H1 (cell line): ENCODE data around the gene FZD4. TPM values are rescaled to one million over a fixed set of nuclear protein-coding genes. Genes with fewer than 3 reads are reported as not detected.
"Not testable (repeated sequence)": the region's sequence is repeated elsewhere in the genome, so short reads cannot be mapped to it uniquely, and the experiment has no call there.

Experiments used
- CTCF ChIA-PET: fragments of 300-600 bp; sonication (Branson Sonifier 250); formaldehyde crosslinking; loops from one replicate; lab custom pipeline; 2021; ENCODE audit not compliant: partially characterized antibody; lab: Charles Lee
- POLR2A ChIA-PET: fragments of 300-600 bp; sonication (Branson Sonifier 250); formaldehyde crosslinking; loops from one replicate; lab custom pipeline; 2021; ENCODE audit warnings: inconsistent platforms; ENCODE audit not compliant: partially characterized antibody; lab: Charles Lee
- DNase-seq, 2 experiments: peaks; one replicate each; pipeline versions ENCODE4 v3.0.0 to v3.0.0-alpha.2; 2010 to 2022; ENCODE audit warnings: low spot score in 2 of 2, low read depth in 1 of 2, mixed read lengths in 1 of 2
- FAIRE-seq: peaks from 2 replicates; lab custom pipeline; 2011; peaks lifted over from hg19 to GRCh38; lab: Jason Lieb, UNC
- H2AFZ ChIP-seq: 2 replicates; pipeline ENCODE4 v1.8.1; 2012; ENCODE audit warnings: low read length, inconsistent platforms
- H2AK5ac ChIP-seq: 2 replicates; pipeline ENCODE4 v1.6.1; 2013; ENCODE audit warnings: low read depth, low read length
- H2BK120ac ChIP-seq: replicated peaks from 2 replicates; pipeline ENCODE3; 2013; ENCODE audit warnings: low read depth, low read length, inconsistent platforms
- H2BK12ac ChIP-seq: 2 replicates; pipeline ENCODE4 v1.6.1; 2013; ENCODE audit warnings: low read depth, low read length
- H2BK15ac ChIP-seq: 2 replicates; pipeline ENCODE4 v1.6.1; 2013; ENCODE audit warnings: low read length
- H2BK20ac ChIP-seq: 2 replicates; pipeline ENCODE4 v1.6.1; 2013; ENCODE audit warnings: low read length
- H2BK5ac ChIP-seq: 2 replicates; pipeline ENCODE4 v1.6.1; 2013; ENCODE audit warnings: low read depth, low read length
- H3K14ac ChIP-seq: 2 replicates; pipeline ENCODE4 v1.6.1; 2013; ENCODE audit warnings: inconsistent platforms; ENCODE audit not compliant: insufficient read length
- H3K18ac ChIP-seq: 2 replicates; pipeline ENCODE4 v1.6.1; 2013; ENCODE audit warnings: low read length; ENCODE audit errors: extremely low read depth
- H3K23ac ChIP-seq: 2 replicates; pipeline ENCODE4 v1.6.1; 2013; ENCODE audit warnings: inconsistent platforms; ENCODE audit not compliant: insufficient read length
- H3K23me2 ChIP-seq: 2 replicates; pipeline ENCODE4 v1.6.1; 2013; ENCODE audit warnings: low read depth, low read length
- H3K27ac ChIP-seq: 2 replicates; pipeline ENCODE4 v1.6.1; 2011; ENCODE audit warnings: low read depth, low read length, inconsistent platforms
- H3K27me3 ChIP-seq, 4 experiments: replicated peaks in 1 of 4; 1 replicate in 1 of 4; 2 replicates in 3 of 4; pipeline versions ENCODE4 v1.6.1 to v1.8.1; 2011 to 2013; ENCODE audit warnings: low read length in 3 of 4, mild to moderate bottlenecking in 3 of 4, inconsistent platforms in 2 of 4, mixed read lengths in 2 of 4, moderate library complexity in 1 of 4; ENCODE audit not compliant: control insufficient read depth in 3 of 4, insufficient read depth in 3 of 4; ENCODE audit errors: extremely low read depth in 1 of 4
- H3K36me3 ChIP-seq, 4 experiments: 2 replicates each; pipeline versions ENCODE4 v1.6.1 to v1.8.1; 2011 to 2013; ENCODE audit warnings: mild to moderate bottlenecking in 4 of 4, low read length in 3 of 4, moderate library complexity in 2 of 4, control low read depth in 1 of 4, inconsistent platforms in 1 of 4; ENCODE audit not compliant: insufficient read depth in 4 of 4, control insufficient read depth in 2 of 4
- H3K4ac ChIP-seq: replicated peaks from 2 replicates; pipeline ENCODE3; 2013; ENCODE audit warnings: low read length, low read depth, mixed read lengths, inconsistent platforms; ENCODE audit not compliant: insufficient read length
- H3K4me1 ChIP-seq, 4 experiments: replicated peaks in 1 of 4; 1 replicate in 1 of 4; 2 replicates in 3 of 4; pipeline versions ENCODE4 v1.6.1 to v1.8.1; 2011 to 2013; ENCODE audit warnings: low read length in 3 of 4, inconsistent platforms in 2 of 4, mixed read lengths in 1 of 4; ENCODE audit not compliant: insufficient read depth in 4 of 4, control insufficient read depth in 3 of 4
- H3K4me2 ChIP-seq, 2 experiments: 2 replicates each; pipeline versions ENCODE4 v1.6.1 to v1.8.1; 2011 to 2013; ENCODE audit warnings: low read depth in 2 of 2, low read length in 2 of 2, control low read depth in 1 of 2, inconsistent platforms in 1 of 2, mild to moderate bottlenecking in 1 of 2; ENCODE audit not compliant: insufficient read depth in 1 of 2
- H3K4me3 ChIP-seq, 4 experiments: fragments of 200-600, 300-600 bp in 1 of 4; sonication (generic), shearing (Covaris generic), sonication (Bioruptor Twin) in 1 of 4; 2 replicates each; pipeline versions ENCODE4 v1.5.1 to v1.8.1; 2011 to 2016; ENCODE audit warnings: low read length in 4 of 4, low read depth in 3 of 4, control low read depth in 2 of 4, inconsistent platforms in 2 of 4, mild to moderate bottlenecking in 2 of 4, mixed read lengths in 1 of 4, moderate library complexity in 1 of 4; ENCODE audit not compliant: insufficient read depth in 2 of 4; ENCODE audit errors: extremely low read depth in 1 of 4
- H3K56ac ChIP-seq: replicated peaks from 2 replicates; pipeline ENCODE3; 2013; ENCODE audit warnings: low read depth, mild to moderate bottlenecking, mixed read lengths, low read length, inconsistent platforms; ENCODE audit not compliant: insufficient read length
- H3K79me1 ChIP-seq: 2 replicates; pipeline ENCODE4 v1.6.1; 2013; ENCODE audit warnings: low read depth, low read length, control low read depth
- H3K79me2 ChIP-seq, 2 experiments: 2 replicates each; pipeline versions ENCODE4 v1.6.1 to v1.8.1; 2012 to 2013; ENCODE audit warnings: low read length in 2 of 2, mild to moderate bottlenecking in 2 of 2, inconsistent platforms in 1 of 2; ENCODE audit not compliant: insufficient read depth in 2 of 2, control insufficient read depth in 1 of 2
- H3K9ac ChIP-seq, 4 experiments: replicated peaks in 1 of 4; 1 replicate in 1 of 4; 2 replicates in 3 of 4; pipeline versions ENCODE4 v1.6.1 to v1.8.1; 2011 to 2013; ENCODE audit warnings: low read depth in 3 of 4, low read length in 3 of 4, control low read depth in 2 of 4, mild to moderate bottlenecking in 2 of 4, moderate library complexity in 2 of 4, inconsistent platforms in 1 of 4; ENCODE audit errors: extremely low read depth in 1 of 4
- H3K9me3 ChIP-seq, 2 experiments: 2 replicates each; pipeline versions ENCODE4 v1.6.1 to v1.8.1; 2012 to 2013; ENCODE audit warnings: mild to moderate bottlenecking in 2 of 2, moderate library complexity in 2 of 2, control low read depth in 1 of 2, inconsistent platforms in 1 of 2, low read depth in 1 of 2, low read length in 1 of 2, mixed read lengths in 1 of 2; ENCODE audit not compliant: insufficient read depth in 2 of 2
- H4K20me1 ChIP-seq, 2 experiments: replicated peaks in 1 of 2; 2 replicates each; pipeline versions ENCODE3 to v1.8.1; 2011 to 2013; ENCODE audit warnings: inconsistent platforms in 2 of 2, low read length in 2 of 2, mild to moderate bottlenecking in 1 of 2; ENCODE audit not compliant: insufficient read depth in 2 of 2, control insufficient read depth in 1 of 2
- H4K5ac ChIP-seq: 2 replicates; pipeline ENCODE4 v1.6.1; 2013; ENCODE audit warnings: low read length, low read depth, mixed read lengths, inconsistent platforms; ENCODE audit not compliant: insufficient read length
- H4K8ac ChIP-seq: 2 replicates; pipeline ENCODE4 v1.8.0; 2013; ENCODE audit warnings: mild to moderate bottlenecking, moderate library complexity, low read length, inconsistent platforms; ENCODE audit not compliant: insufficient read depth; ENCODE audit errors: extremely low read depth
- H4K91ac ChIP-seq: replicated peaks from 2 replicates; pipeline ENCODE3; 2013; ENCODE audit warnings: low read length, mixed read lengths, inconsistent platforms; ENCODE audit not compliant: insufficient read length
- WGBS, 2 experiments: shearing (Covaris generic) in 1 of 2; methylation state at CpG; one replicate each; pipeline versions ENCODE4 v1.1.6 to v1.1.7; 2013 to 2015; ENCODE audit warnings: low lambda C conversion rate in 2 of 2, mixed read lengths in 2 of 2, inconsistent platforms in 1 of 2, low coverage in 1 of 2, missing lambda C conversion rate in 1 of 2; ENCODE audit not compliant: insufficient replicate concordance in 2 of 2, insufficient coverage in 1 of 2, insufficient read length in 1 of 2; ENCODE audit errors: extremely low coverage in 1 of 2, missing lambda C conversion rate in 1 of 2; 5-methylcytosine and 5-hydroxymethylcytosine counted together
- polyA plus RNA-seq, 7 experiments: library from polyadenylated mRNA; depleted of rRNA in 3 of 7; stranded (reverse) in 5 of 7; unstranded in 2 of 7; fragments of >200 nt in 5 of 7; fragments of 200-250 nt in 2 of 7; gene quantifications; 1 replicate in 5 of 7; 2 replicates in 1 of 7; 4 replicates in 1 of 7; pipeline versions ENCODE4 v1.2.1 to v1.2.3, GENCODE V29; 2011 to 2013; ENCODE audit warnings: missing spikeins in 2 of 7, mixed read lengths in 2 of 7
- total RNA-seq: library from RNA; stranded (reverse); fragmentation: NEBNext Ultra II Directional; extraction: Animal tissue kit (Norgen Biotek cat#: 25700); gene quantifications from 2 replicates; pipeline ENCODE4 v1.2.1, GENCODE V29; 2021

Gene FZD4
- total and polyA plus RNA-seq, 2 of the 8 experiments (the other 6 are each of a cell fraction or from before 2014, with no cell fraction given), result 3.1 to 7.1 TPM

DNA sequence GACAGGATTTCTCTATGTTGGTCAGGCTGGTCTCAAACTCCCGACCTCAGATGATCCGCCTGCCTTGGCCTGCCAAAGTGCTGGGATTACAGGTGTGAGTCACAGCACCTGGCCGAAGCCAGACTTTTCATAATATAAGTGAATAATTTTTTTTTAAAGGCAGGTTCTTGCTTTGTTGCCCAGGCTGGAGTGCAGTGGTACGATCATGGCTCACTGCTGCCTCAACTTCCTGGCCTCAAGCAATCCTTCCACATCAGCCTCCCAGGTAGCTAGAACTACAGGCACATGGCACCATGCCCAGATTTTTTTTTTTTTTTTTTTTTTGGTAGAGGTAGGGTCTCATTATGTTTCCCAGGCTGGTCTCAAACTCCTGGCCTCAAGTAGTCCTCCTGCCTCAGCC, 49.1 kb upstream of the FZD4 start:
- H3K79me1 ChIP-seq, H3K23me2 ChIP-seq, H3K56ac ChIP-seq, H3K4me2 ChIP-seq, H3K9ac ChIP-seq, H4K5ac ChIP-seq, H3K27me3 ChIP-seq, H3K4ac ChIP-seq, H4K20me1 ChIP-seq, H3K18ac ChIP-seq, POLR2A ChIA-PET, H3K14ac ChIP-seq, H3K4me3 ChIP-seq, H3K27ac ChIP-seq, FAIRE-seq, DNase-seq, H2BK120ac ChIP-seq, H3K4me1 ChIP-seq, H4K8ac ChIP-seq, H2BK12ac ChIP-seq, H2BK15ac ChIP-seq, H2AFZ ChIP-seq, H3K79me2 ChIP-seq, H3K36me3 ChIP-seq, H2BK5ac ChIP-seq, H2AK5ac ChIP-seq, H3K9me3 ChIP-seq, H4K91ac ChIP-seq, H3K23ac ChIP-seq, H2BK20ac ChIP-seq: not testable (repeated sequence)
- 90% methylated on average over 4 of the region's 4 CpGs; no CpG with 5 or more reads in 1 of the 2 experiments for WGBS, 2 experiments
- CTCF ChIA-PET, result interaction anchor here (0.7 to 3.1 kb wide), 2 partner anchors 9 to 297 kb away, joined by 3 to 19 read pairs; no protein-coding TSS in a partner anchor
